Calu3 (cell line): ENCODE measurements around the gene PRKCZ. TPM values are rescaled to one million over a fixed set of nuclear protein-coding genes. Genes with fewer than 3 reads are reported as not detected.

Experiments
- BruUV-seq: library from RNA; stranded (reverse); fragments of 400-500 nt; replicated peaks from 2 replicates; lab custom pipeline; 2021; lab: Mats Ljungman, UMichigan
- CTCF ChIA-PET: fragments of 300-600 bp; sonication (Branson Sonifier 250); formaldehyde crosslinking; loops from one replicate; lab custom pipeline; 2022; ENCODE audit warnings: antibody characterized with exemption; lab: Charles Lee
- DNase-seq: peaks from one replicate; pipeline ENCODE4 v3.0.0; 2022
- H3K27ac Mint-ChIP-seq: one replicate; pipeline ENCODE4 v1.8.0; 2022; ENCODE audit warnings: mixed read lengths; ENCODE audit not compliant: unreplicated experiment
- H3K27me3 Mint-ChIP-seq: one replicate; pipeline ENCODE4 v1.8.0; 2022; ENCODE audit warnings: mixed read lengths; ENCODE audit not compliant: unreplicated experiment
- H3K36me3 Mint-ChIP-seq: one replicate; pipeline ENCODE4 v1.8.0; 2022; ENCODE audit warnings: mild to moderate bottlenecking, moderate library complexity, mixed read lengths; ENCODE audit not compliant: insufficient read depth, unreplicated experiment
- H3K4me1 Mint-ChIP-seq: one replicate; pipeline ENCODE4 v1.8.0; 2022; ENCODE audit warnings: mild to moderate bottlenecking, low read depth, mixed read lengths; ENCODE audit not compliant: unreplicated experiment
- H3K4me3 Mint-ChIP-seq: one replicate; pipeline ENCODE4 v1.8.0; 2022; ENCODE audit warnings: mild to moderate bottlenecking, low read depth, moderate library complexity, mixed read lengths; ENCODE audit not compliant: unreplicated experiment
- H3K9me3 Mint-ChIP-seq: one replicate; pipeline ENCODE4 v1.8.0; 2022; ENCODE audit warnings: low read depth, mixed read lengths; ENCODE audit not compliant: unreplicated experiment
- intact Hi-C: fragments of 100-400 bp; cut with micrococcal nuclease; formaldehyde crosslinking; loops from one replicate; pipeline ENCODE4 v1.10.0; 2022; ENCODE audit not compliant: unreplicated experiment
- total RNA-seq: library from RNA; stranded (reverse); gene quantifications from 2 replicates; pipeline ENCODE4 v1.2.3, GENCODE V29; 2022
- TF ChIP-seq, protein P1 (sequence below): fragments of 200-600 bp; IDR thresholded peaks from one replicate; pipeline ENCODE4 v1.8.0; 2022; ENCODE audit warnings: antibody characterized with exemption; ENCODE audit not compliant: unreplicated experiment

PRKCZ gene
- total RNA-seq, 1 experiment from 2014 or later: 26.0 TPM

- BruUV-seq: no TSS peak
- DNase-seq: no peak
- H3K27me3 Mint-ChIP-seq: no peaks in the 10 kb centered on the region
- no peak overlapping the region for H3K27ac Mint-ChIP-seq
- no peak overlapping the region for H3K4me3 Mint-ChIP-seq
- TF ChIP-seq, protein P1, sequence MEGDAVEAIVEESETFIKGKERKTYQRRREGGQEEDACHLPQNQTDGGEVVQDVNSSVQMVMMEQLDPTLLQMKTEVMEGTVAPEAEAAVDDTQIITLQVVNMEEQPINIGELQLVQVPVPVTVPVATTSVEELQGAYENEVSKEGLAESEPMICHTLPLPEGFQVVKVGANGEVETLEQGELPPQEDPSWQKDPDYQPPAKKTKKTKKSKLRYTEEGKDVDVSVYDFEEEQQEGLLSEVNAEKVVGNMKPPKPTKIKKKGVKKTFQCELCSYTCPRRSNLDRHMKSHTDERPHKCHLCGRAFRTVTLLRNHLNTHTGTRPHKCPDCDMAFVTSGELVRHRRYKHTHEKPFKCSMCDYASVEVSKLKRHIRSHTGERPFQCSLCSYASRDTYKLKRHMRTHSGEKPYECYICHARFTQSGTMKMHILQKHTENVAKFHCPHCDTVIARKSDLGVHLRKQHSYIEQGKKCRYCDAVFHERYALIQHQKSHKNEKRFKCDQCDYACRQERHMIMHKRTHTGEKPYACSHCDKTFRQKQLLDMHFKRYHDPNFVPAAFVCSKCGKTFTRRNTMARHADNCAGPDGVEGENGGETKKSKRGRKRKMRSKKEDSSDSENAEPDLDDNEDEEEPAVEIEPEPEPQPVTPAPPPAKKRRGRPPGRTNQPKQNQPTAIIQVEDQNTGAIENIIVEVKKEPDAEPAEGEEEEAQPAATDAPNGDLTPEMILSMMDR: no peak
- H3K36me3 Mint-ChIP-seq: peaks cover 8% of the 10 kb centered on the region
- intact Hi-C loops: no loop called here
- no peaks in the 10 kb centered on the region for H3K9me3 Mint-ChIP-seq
- CTCF ChIA-PET: no interaction called here
- peaks cover 16% of the 10 kb centered on the region for H3K4me1 Mint-ChIP-seq
These were observed 84.0 kb downstream of the PRKCZ start for GRCh38 chr1:2134266-2134620.

DNA sequence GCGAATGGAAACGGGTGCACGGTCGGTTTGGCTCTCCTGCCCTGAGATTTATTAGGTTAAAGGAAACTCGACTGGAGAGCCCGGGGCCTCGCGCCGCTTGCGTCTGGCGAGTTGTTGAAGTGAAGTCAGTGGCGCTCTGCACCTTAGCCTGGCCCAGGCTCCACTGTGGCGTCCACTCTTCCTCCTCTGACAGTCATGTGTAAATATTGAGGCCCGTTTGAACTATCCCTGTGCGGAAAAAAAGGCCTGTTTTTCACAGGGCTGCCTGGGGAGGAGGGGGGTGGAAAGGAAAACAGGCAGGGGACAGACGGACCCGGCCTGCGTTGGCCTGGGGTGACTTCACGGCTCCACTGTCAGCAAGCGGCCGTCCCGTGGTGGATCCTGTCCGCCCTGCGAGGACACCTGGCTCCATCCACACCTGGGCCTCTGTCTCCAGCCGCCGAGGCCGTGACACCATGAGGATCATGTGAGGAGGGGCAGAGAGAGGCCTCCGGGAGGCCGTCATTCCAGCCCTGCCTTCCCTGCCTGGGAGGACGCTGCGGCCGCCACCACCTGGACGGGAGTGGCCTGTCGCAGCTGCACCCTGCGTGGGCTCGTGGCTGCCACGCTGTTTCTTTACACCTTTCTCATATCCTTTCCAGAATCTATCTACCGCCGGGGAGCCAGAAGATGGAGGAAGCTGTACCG lies 84.6 kb downstream of the PRKCZ start:
- no peak overlapping the region for H3K27ac Mint-ChIP-seq
- intact Hi-C loops: no loop called here
- no peaks in the 10 kb centered on the region for H3K9me3 Mint-ChIP-seq
- no peak for DNase-seq
- no peaks in the 10 kb centered on the region for H3K27me3 Mint-ChIP-seq
- no TSS peak for BruUV-seq
- peaks cover 16% of the 10 kb centered on the region for H3K4me1 Mint-ChIP-seq
- H3K4me3 Mint-ChIP-seq: no peak overlapping the region
- CTCF ChIA-PET: interaction anchor here (0.6 kb wide), 1 partner anchor 245 kb away, joined by 3 read pairs; no protein-coding TSS in a partner anchor
- H3K36me3 Mint-ChIP-seq: peaks cover 5% of the 10 kb centered on the region
- TF ChIP-seq, protein P1: no peak

GRCh38 chr1:2135441-2135841 lies 85.2 kb downstream of the PRKCZ start:
- intact Hi-C loops: no loop called here
- H3K36me3 Mint-ChIP-seq: peaks cover 10% of the 10 kb centered on the region
- H3K9me3 Mint-ChIP-seq: no peaks in the 10 kb centered on the region
- CTCF ChIA-PET: interaction anchor here (0.6 kb wide), 1 partner anchor 246 kb away, joined by 3 read pairs; no protein-coding TSS in a partner anchor
- peak; percentile 72 for DNase-seq
- peaks cover 16% of the 10 kb centered on the region for H3K4me1 Mint-ChIP-seq
- H3K27me3 Mint-ChIP-seq: no peaks in the 10 kb centered on the region
- no peak overlapping the region for H3K27ac Mint-ChIP-seq
- no peak overlapping the region for H3K4me3 Mint-ChIP-seq
- TF ChIP-seq, protein P1: no peak
- no TSS peak for BruUV-seq

DNA sequence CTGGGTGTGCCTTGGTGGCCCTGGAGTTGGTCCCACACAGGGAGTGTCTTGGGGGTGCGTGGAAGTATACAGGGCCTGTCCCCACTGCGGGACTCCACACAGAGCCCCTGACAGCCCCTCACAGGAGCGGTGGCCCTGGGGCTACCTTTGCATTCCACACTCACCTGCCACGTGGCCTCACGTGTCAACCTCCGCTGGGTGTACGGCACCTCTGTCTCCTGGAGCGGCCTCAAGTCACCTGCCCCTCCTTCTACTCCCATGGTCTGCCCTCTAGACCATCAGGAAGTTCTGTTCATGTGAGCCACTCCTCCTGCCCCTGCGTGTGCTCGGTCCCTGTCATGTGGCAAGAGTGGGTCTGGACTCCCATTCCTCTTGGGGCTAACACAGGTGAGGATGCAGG lies 85.7 kb downstream of the PRKCZ start:
- no peak for DNase-seq
- CTCF ChIA-PET: no interaction called here
- Mint-ChIP-seq H3K4me1 (peaks cover 16% of the 10 kb centered on the region), H3K4me3 (no peak overlapping the region), H3K27ac (no peak overlapping the region), H3K36me3 (peaks cover 10% of the 10 kb centered on the region), H3K9me3 (no peaks in the 10 kb centered on the region), H3K27me3 (no peaks in the 10 kb centered on the region)
- TF ChIP-seq, protein P1: no peak
- no TSS peak for BruUV-seq
- intact Hi-C loops: no loop called here
